Mononuclear cell (primary cell): ENCODE data around the gene RAB7A. TPM values are rescaled to one million over a fixed set of nuclear protein-coding genes. Genes with fewer than 3 reads are reported as not detected.
"Not testable (repeated sequence)": the region's sequence is repeated elsewhere in the genome, so short reads cannot be mapped to it uniquely, and the experiment has no call there.

ENCODE experiments used
- H3K27me3 ChIP-seq: 2 replicates; pipeline ENCODE4 v1.6.0; 2011; ENCODE audit warnings: low read length, control low read depth; ENCODE audit not compliant: insufficient read depth
- H3K4me1 ChIP-seq: 2 replicates; pipeline ENCODE4 v1.5.1; 2011; ENCODE audit warnings: mild to moderate bottlenecking, low read length, control low read depth; ENCODE audit not compliant: insufficient read depth
- H3K4me3 ChIP-seq: 2 replicates; pipeline ENCODE4 v1.5.1; 2011; ENCODE audit warnings: mild to moderate bottlenecking, low read length, moderate library complexity
- H3K9me3 ChIP-seq: 2 replicates; pipeline ENCODE4 v1.5.1; 2011; ENCODE audit warnings: low read depth, mild to moderate bottlenecking, control low read depth, low read length
- total RNA-seq: library from RNA; depleted of rRNA; stranded (reverse); fragments of >200 nt; gene quantifications from one replicate; pipeline ENCODE4 v1.2.3, GENCODE V29; 2012

The RAB7A gene
- total RNA-seq, 1 donor = 62.0 TPM

- not testable (repeated sequence) for H3K4me3 ChIP-seq
Measured at GRCh38 chr3:128728521-128728920, 2.5 kb downstream of the RAB7A start.

GRCh38 chr3:128730471-128730870, 4.5 kb downstream of the RAB7A start:
- no peaks in the 10 kb centered on the region for H3K27me3 ChIP-seq
- H3K4me1 ChIP-seq = peaks cover 78% of the 10 kb centered on the region
- no peak overlapping the region for H3K4me3 ChIP-seq
- no peaks in the 10 kb centered on the region for H3K9me3 ChIP-seq

More at GRCh38 chr3:128728521-128728920, 2.5 kb downstream of the RAB7A start:
- peaks cover 63% of the 10 kb centered on the region for H3K4me1 ChIP-seq
- H3K9me3 ChIP-seq, H3K27me3 ChIP-seq: not testable (repeated sequence)

- Histone ChIP-seq H3K9me3 (no peaks in the 10 kb centered on the region), H3K4me1 (peaks cover 63% of the 10 kb centered on the region), H3K27me3 (no peaks in the 10 kb centered on the region), H3K4me3 (no peak overlapping the region)
Measured at GRCh38 chr3:128734523-128735189, 8.7 kb downstream of the RAB7A start.

- Histone ChIP-seq H3K27me3 (no peaks in the 10 kb centered on the region), H3K9me3 (no peaks in the 10 kb centered on the region), H3K4me3 (no peak overlapping the region), H3K4me1 (peaks cover 56% of the 10 kb centered on the region)
Measured at GRCh38 chr3:128735287-128735686, 9.3 kb downstream of the RAB7A start.

- no peaks in the 10 kb centered on the region for H3K9me3 ChIP-seq
- no peak overlapping the region for H3K4me3 ChIP-seq
- H3K4me1 ChIP-seq = peaks cover 50% of the 10 kb centered on the region
- H3K27me3 ChIP-seq = no peaks in the 10 kb centered on the region
Measured at GRCh38 chr3:128735884-128736283, 9.9 kb downstream of the RAB7A start.

- no peak overlapping the region for H3K4me3 ChIP-seq
- H3K9me3 ChIP-seq = no peaks in the 10 kb centered on the region
- H3K27me3 ChIP-seq = no peaks in the 10 kb centered on the region
- peaks cover 44% of the 10 kb centered on the region for H3K4me1 ChIP-seq
Measured at GRCh38 chr3:128736601-128737000, 10.6 kb downstream of the RAB7A start.

GRCh38 chr3:128740621-128741020, 14.6 kb downstream of the RAB7A start:
- H3K9me3 ChIP-seq = no peaks in the 10 kb centered on the region
- H3K4me1 ChIP-seq = peaks cover 21% of the 10 kb centered on the region
- H3K27me3 ChIP-seq = no peaks in the 10 kb centered on the region
- H3K4me3 ChIP-seq = no peak overlapping the region

- Histone ChIP-seq H3K9me3 (no peaks in the 10 kb centered on the region), H3K4me3 (no peak overlapping the region), H3K27me3 (no peaks in the 10 kb centered on the region), H3K4me1 (peaks cover 11% of the 10 kb centered on the region)
Measured at GRCh38 chr3:128742821-128743594, 17.0 kb downstream of the RAB7A start.

- Histone ChIP-seq H3K9me3 (no peaks in the 10 kb centered on the region), H3K27me3 (no peaks in the 10 kb centered on the region), H3K4me3 (no peak overlapping the region), H3K4me1 (peaks cover 26% of the 10 kb centered on the region)
Measured at GRCh38 chr3:128745742-128746141, 19.8 kb downstream of the RAB7A start.

- H3K4me3 ChIP-seq = no peak overlapping the region
- H3K4me1 ChIP-seq = peaks cover 37% of the 10 kb centered on the region
- no peaks in the 10 kb centered on the region for H3K27me3 ChIP-seq
- H3K9me3 ChIP-seq = no peaks in the 10 kb centered on the region
Measured at GRCh38 chr3:128746881-128747280, 20.9 kb downstream of the RAB7A start.

- Histone ChIP-seq H3K4me3 (no peak overlapping the region), H3K4me1 (peaks cover 38% of the 10 kb centered on the region), H3K27me3 (no peaks in the 10 kb centered on the region), H3K9me3 (no peaks in the 10 kb centered on the region)
Measured at GRCh38 chr3:128748557-128748956, 22.6 kb downstream of the RAB7A start.

- Histone ChIP-seq H3K4me1 (peaks cover 41% of the 10 kb centered on the region), H3K9me3 (no peaks in the 10 kb centered on the region), H3K27me3 (no peaks in the 10 kb centered on the region), H3K4me3 (no peak overlapping the region)
Measured at GRCh38 chr3:128749035-128749434, 23.1 kb downstream of the RAB7A start.

GRCh38 chr3:128749561-128749960, 23.6 kb downstream of the RAB7A start:
- H3K27me3 ChIP-seq, H3K4me3 ChIP-seq, H3K9me3 ChIP-seq: not testable (repeated sequence)
- H3K4me1 ChIP-seq = peaks cover 39% of the 10 kb centered on the region

- peaks cover 48% of the 10 kb centered on the region for H3K4me1 ChIP-seq
- no peaks in the 10 kb centered on the region for H3K9me3 ChIP-seq
- H3K4me3 ChIP-seq = no peak overlapping the region
- no peaks in the 10 kb centered on the region for H3K27me3 ChIP-seq
Measured at GRCh38 chr3:128753715-128754114, 27.7 kb downstream of the RAB7A start.

- Histone ChIP-seq H3K4me1 (peaks cover 56% of the 10 kb centered on the region), H3K27me3 (no peaks in the 10 kb centered on the region), H3K4me3 (no peak overlapping the region), H3K9me3 (no peaks in the 10 kb centered on the region)
Measured at GRCh38 chr3:128760042-128760441, 34.1 kb downstream of the RAB7A start.

GRCh38 chr3:128760881-128761280, 34.9 kb downstream of the RAB7A start:
- Histone ChIP-seq H3K27me3 (no peaks in the 10 kb centered on the region), H3K4me1 (peaks cover 56% of the 10 kb centered on the region), H3K9me3 (no peaks in the 10 kb centered on the region), H3K4me3 (no peak overlapping the region)
